ES-I3 (cell line): ENCODE measurements around the gene ASPM.

ENCODE experiments used
- H3K36me3 ChIP-seq: 2 replicates; pipeline ENCODE4 v1.6.1; 2013; ENCODE audit warnings: mild to moderate bottlenecking, low read length, control low read depth, moderate library complexity; ENCODE audit not compliant: insufficient read depth
- H3K4me1 ChIP-seq: 2 replicates; pipeline ENCODE4 v1.6.1; 2013; ENCODE audit warnings: mild to moderate bottlenecking, control low read depth, low read length; ENCODE audit not compliant: insufficient read depth
- H3K9ac ChIP-seq: 2 replicates; pipeline ENCODE4 v1.6.1; 2013; ENCODE audit warnings: low read depth, mild to moderate bottlenecking, low read length, moderate library complexity
- H3K9me3 ChIP-seq: 2 replicates; pipeline ENCODE4 v1.6.1; 2013; ENCODE audit warnings: mild to moderate bottlenecking, low read length, moderate library complexity; ENCODE audit not compliant: control insufficient read depth, insufficient read depth

Gene ASPM

GRCh38 chr1:197159461-197159860 lies 13.0 kb upstream of the ASPM start:
- Histone ChIP-seq H3K9ac (no peak overlapping the region), H3K9me3 (no peaks in the 10 kb centered on the region), H3K36me3 (no peaks in the 10 kb centered on the region), H3K4me1 (no peaks in the 10 kb centered on the region)

- Histone ChIP-seq H3K36me3 (no peaks in the 10 kb centered on the region), H3K4me1 (no peaks in the 10 kb centered on the region), H3K9me3 (no peaks in the 10 kb centered on the region), H3K9ac (no peak overlapping the region)
Measured at GRCh38 chr1:197156692-197157091, 10.2 kb upstream of the ASPM start.

- H3K4me1 ChIP-seq, result no peaks in the 10 kb centered on the region
- H3K9ac ChIP-seq, result no peak overlapping the region
- H3K36me3 ChIP-seq, result no peaks in the 10 kb centered on the region
- H3K9me3 ChIP-seq, result no peaks in the 10 kb centered on the region
Measured at GRCh38 chr1:197152662-197153061, 6.2 kb upstream of the ASPM start.

GRCh38 chr1:197151185-197151584 lies 4.7 kb upstream of the ASPM start:
- Histone ChIP-seq H3K9ac (no peak overlapping the region), H3K36me3 (no peaks in the 10 kb centered on the region), H3K4me1 (no peaks in the 10 kb centered on the region), H3K9me3 (no peaks in the 10 kb centered on the region)

- H3K9me3 ChIP-seq, result no peaks in the 10 kb centered on the region
- no peaks in the 10 kb centered on the region for H3K4me1 ChIP-seq
- H3K36me3 ChIP-seq, result no peaks in the 10 kb centered on the region
- no peak overlapping the region for H3K9ac ChIP-seq
Measured at GRCh38 chr1:197150336-197151005, 4.0 kb upstream of the ASPM start.

GRCh38 chr1:197149340-197149739 lies 2.9 kb upstream of the ASPM start:
- H3K4me1 ChIP-seq, result peaks cover 2% of the 10 kb centered on the region; the same call in 1 of the 2 replicates
- no peak overlapping the region for H3K9ac ChIP-seq
- H3K36me3 ChIP-seq, result no peaks in the 10 kb centered on the region
- no peaks in the 10 kb centered on the region for H3K9me3 ChIP-seq

GRCh38 chr1:197145446-197146024 lies 934 bp downstream of the ASPM start:
- H3K4me1 ChIP-seq, result peaks cover 5% of the 10 kb centered on the region
- H3K36me3 ChIP-seq, result no peaks in the 10 kb centered on the region
- H3K9ac ChIP-seq, result peak overlapping the region; percentile 98
- H3K9me3 ChIP-seq, result no peaks in the 10 kb centered on the region

GRCh38 chr1:197144570-197145325 lies 1.7 kb downstream of the ASPM start:
- Histone ChIP-seq H3K9me3 (no peaks in the 10 kb centered on the region), H3K9ac (peak overlapping the region; percentile 98), H3K36me3 (no peaks in the 10 kb centered on the region), H3K4me1 (peaks cover 5% of the 10 kb centered on the region)

- H3K4me1 ChIP-seq, result peaks cover 5% of the 10 kb centered on the region
- H3K9ac ChIP-seq, result no peak overlapping the region
- 0 out of 2 replicates have a peak, but pooled peaks cover 6% of the 10 kb centered on the region for H3K36me3 ChIP-seq
- no peaks in the 10 kb centered on the region for H3K9me3 ChIP-seq
Measured at GRCh38 chr1:197143276-197143675, 3.2 kb downstream of the ASPM start.

- peaks cover 5% of the 10 kb centered on the region for H3K4me1 ChIP-seq
- H3K9me3 ChIP-seq, result no peaks in the 10 kb centered on the region
- H3K9ac ChIP-seq, result no peak overlapping the region
- 0 out of 2 replicates have a peak, but pooled peaks cover 6% of the 10 kb centered on the region for H3K36me3 ChIP-seq
Measured at GRCh38 chr1:197141575-197141974, 4.9 kb downstream of the ASPM start.

GRCh38 chr1:197140121-197140520 lies 6.3 kb downstream of the ASPM start:
- no peak overlapping the region for H3K9ac ChIP-seq
- H3K4me1 ChIP-seq, result peaks cover 5% of the 10 kb centered on the region
- H3K36me3 ChIP-seq, result peaks cover 9% of the 10 kb centered on the region; the same call in 1 of the 2 replicates
- H3K9me3 ChIP-seq, result no peaks in the 10 kb centered on the region

- Histone ChIP-seq H3K9ac (no peak overlapping the region), H3K36me3 (peaks cover 9% of the 10 kb centered on the region; the same call in 1 of the 2 replicates), H3K4me1 (peaks cover 3% of the 10 kb centered on the region; the same call in 1 of the 2 replicates), H3K9me3 (no peaks in the 10 kb centered on the region)
Measured at GRCh38 chr1:197139169-197139568, 7.3 kb downstream of the ASPM start.

GRCh38 chr1:197137322-197137721 lies 9.1 kb downstream of the ASPM start:
- no peaks in the 10 kb centered on the region for H3K9me3 ChIP-seq
- peaks cover 3% of the 10 kb centered on the region; the same call in 1 of the 2 replicates for H3K4me1 ChIP-seq
- no peak overlapping the region for H3K9ac ChIP-seq
- peaks cover 12% of the 10 kb centered on the region for H3K36me3 ChIP-seq

- H3K36me3 ChIP-seq, result peaks cover 9% of the 10 kb centered on the region
- no peak overlapping the region for H3K9ac ChIP-seq
- H3K9me3 ChIP-seq, result no peaks in the 10 kb centered on the region
- peaks cover 21% of the 10 kb centered on the region; the same call in 1 of the 2 replicates for H3K4me1 ChIP-seq
Measured at GRCh38 chr1:197130677-197131304, 15.7 kb downstream of the ASPM start.
